NCI-H1092 treated with DMSO at 0.1 percent for 48 hours (cell line): ENCODE results near the gene MYO10.
"Not testable (repeated sequence)": the region's sequence is repeated elsewhere in the genome, so short reads cannot be mapped to it uniquely, and the experiment has no call there.

Experiments
- DNase-seq: peaks from one replicate; lab custom pipeline; 2025; lab: John Stamatoyannopoulos, UW

The MYO10 gene

GRCh38 chr5:16784088-16784487 is 152.0 kb downstream of the MYO10 start:
- no peak for DNase-seq

DNA sequence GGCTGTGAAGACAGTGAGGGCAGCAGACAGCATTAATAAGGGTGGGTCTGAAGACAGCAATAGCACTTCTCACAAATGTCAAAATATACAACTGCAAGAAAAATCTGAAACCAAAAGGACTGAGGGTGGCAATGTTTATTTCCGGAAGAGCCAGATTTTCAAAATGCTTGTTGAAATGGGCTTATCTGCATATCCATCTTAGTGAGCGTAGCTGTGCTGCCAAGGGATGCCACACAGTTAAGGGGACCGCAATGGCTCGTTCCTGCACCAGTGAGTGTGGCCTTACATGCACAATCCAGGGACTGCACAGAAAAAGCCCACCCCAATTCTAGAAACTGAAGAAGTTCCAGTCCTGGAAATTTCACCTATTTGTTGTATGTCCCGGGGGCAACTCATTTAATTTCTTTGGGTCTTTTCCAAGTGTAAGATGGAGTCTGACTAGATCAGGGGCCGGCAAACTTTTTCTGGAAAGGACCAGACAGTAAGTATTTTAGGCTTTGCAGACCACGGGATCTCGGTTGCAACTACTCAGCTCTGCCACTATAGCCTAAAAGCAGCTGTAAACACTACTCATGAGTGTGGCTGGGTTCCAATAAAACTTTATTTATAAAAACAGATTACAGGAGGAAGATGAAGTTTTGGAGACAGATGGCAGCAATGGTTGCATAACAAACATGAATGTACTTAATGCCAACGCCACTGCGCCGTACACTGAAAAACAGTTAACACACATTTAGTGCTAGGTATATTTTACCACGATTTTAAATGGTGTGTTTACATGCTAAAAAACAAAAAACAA is 154.1 kb downstream of the MYO10 start:
- no peak for DNase-seq

- peak; percentile 32 for DNase-seq
Observed at GRCh38 chr5:16780325-16780724, 155.8 kb downstream of the MYO10 start.

DNA sequence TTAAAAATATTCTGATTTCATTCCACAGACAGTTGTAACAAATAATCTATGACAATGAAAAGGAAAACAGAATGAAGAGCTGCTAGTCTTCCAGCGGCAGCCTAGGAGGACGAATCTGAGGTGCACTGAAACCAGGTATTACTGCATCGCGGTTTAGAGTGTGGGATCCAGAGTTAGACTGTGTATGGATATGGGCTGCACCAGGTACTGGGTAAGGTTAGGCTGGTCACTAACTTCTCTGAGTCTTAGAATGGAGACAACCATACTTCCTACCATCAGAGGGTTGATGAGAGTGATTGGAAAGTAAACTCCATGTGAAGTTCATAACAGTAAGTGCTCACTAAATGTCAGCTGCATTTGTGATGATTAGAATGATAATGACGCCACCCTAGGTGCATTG is 158.7 kb downstream of the MYO10 start:
- DNase-seq = no peak

DNA sequence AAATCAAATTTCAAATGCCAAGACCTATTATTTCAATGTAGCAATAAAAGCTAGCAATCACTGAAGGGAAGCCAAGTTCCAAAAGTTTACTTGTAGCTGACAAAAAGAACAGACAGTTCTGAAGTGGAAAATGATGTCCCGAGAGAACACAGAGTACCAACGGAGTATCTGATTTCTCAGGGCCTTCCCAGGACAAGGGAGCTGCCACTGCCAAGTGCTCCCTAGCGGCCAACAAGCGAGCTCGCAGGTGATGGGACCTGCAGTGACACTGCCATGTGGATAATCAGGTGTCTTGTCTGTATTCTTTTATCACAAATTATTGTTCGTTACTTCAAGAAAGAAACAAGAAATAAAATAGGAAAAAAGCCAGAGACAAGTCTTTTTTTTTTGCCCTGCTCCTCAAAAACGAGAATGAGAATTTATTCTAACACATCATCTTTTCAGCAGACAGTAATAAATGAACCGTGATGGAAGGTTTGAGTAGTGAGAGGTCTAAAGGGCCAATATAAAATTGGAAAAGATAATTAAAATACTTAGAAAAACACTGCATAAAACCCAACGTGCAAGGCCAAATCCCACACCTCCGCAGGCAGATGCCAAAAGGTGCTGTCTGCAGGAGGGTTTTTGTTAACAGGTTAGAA is 159.4 kb downstream of the MYO10 start:
- peak; percentile 39 for DNase-seq

- DNase-seq = peak; percentile 8
Observed at GRCh38 chr5:16774806-16775205, 161.3 kb downstream of the MYO10 start.

GRCh38 chr5:16773991-16774390 is 162.1 kb downstream of the MYO10 start:
- DNase-seq = no peak

DNA sequence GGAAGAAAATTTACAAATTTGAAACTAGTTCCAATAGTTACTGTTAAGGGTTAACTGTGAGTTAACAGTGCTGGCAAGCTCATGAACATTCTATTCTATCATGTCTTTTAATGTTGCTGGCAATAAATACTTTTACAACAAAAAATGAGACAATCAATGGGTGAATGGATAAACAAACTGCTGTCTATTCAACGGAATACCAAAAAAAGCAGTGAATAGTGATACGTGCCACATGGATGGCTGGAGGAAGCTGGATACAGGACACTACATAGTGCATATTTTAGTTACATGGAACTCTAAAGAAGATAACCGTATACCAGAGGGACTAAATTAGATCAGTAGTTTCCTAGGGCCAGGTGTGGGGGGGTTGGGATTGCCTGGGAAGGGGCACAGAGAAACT is 163.5 kb downstream of the MYO10 start:
- DNase-seq = no peak

DNA sequence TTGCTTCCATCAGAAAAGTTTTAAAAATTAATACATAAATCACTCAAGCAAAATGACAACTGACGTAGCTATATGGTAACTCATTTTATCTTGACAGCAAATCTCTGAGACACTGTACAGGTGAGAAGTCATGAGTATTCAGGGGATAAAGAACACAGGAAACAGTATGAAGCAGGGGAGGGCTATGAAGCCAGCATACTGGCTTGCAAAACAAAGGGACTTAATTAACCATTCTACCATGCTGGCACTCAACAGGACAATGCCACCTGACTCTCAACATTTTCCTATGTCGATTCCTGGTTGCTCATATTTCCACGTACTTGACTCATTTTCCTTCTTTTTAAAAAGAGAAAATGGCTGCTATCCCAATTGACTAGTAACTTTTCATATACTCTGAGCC is 167.9 kb downstream of the MYO10 start:
- DNase-seq = no peak

DNA sequence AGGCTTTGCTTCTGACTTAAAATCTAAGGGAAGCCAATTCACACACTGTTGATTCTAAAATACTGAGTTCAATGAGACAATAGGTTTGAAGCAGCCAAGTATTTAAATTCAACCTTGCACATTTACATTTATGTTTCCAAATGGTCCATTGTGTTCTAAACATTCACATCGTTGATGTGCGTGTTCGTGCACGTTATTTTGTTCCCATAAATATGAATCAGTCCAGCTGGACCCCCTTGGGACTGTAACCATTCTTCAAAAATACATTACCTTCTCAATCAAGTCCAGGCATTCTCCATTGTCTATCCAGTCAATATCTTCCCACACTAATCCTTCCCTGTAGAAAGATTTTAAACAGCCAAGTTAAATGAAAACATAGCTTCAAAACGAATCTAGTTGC is 172.9 kb downstream of the MYO10 start:
- no peak for DNase-seq

GRCh38 chr5:16759147-16759773 is 176.8 kb downstream of the MYO10 start:
- peak; percentile 10 for DNase-seq

DNA sequence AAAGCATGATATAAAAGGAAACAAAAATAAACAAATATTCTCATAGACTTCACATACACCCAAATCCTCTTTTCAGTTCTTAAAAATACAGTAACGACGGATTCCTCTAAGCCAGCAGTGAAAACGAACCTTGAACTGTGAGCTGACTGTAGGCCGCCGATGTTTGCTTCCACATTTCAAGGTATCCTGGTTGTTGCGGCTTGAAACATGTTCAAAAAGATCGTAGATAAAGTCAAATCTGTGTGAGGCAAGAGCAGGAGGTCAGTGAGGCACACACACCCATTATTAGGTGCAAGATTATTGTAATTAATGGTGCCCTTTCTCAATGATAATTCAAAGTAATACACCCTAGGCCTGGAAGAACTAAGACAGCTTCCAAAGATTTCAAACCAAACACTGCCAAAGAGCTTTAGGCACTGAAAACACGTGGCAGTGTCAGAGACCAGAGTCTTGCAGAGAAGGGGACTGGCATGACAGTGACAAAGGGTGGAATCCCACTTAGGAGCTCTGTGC is 178.0 kb downstream of the MYO10 start:
- DNase-seq = no peak

GRCh38 chr5:16757577-16757976 is 178.5 kb downstream of the MYO10 start:
- not testable (repeated sequence) for DNase-seq

DNA sequence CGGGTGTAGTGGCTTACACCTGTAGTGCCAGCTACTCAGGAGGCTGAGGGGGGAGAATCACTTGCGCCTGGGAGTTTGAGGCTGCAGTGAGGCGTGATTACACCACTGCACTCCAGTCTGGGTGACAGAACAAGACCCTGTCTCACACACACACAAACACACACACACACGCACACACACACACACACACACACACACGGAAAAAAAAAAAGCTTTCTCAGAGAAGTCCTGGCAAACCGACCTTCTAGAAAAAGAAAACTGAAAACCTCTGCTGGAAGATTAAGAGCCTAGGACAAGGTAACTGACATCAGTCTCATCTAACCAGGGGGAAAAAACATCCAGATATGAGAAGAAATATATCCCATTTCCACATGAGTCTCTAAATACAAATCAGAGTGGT is 178.9 kb downstream of the MYO10 start:
- no peak for DNase-seq

GRCh38 chr5:16756692-16757091 is 179.4 kb downstream of the MYO10 start:
- no peak for DNase-seq

DNA sequence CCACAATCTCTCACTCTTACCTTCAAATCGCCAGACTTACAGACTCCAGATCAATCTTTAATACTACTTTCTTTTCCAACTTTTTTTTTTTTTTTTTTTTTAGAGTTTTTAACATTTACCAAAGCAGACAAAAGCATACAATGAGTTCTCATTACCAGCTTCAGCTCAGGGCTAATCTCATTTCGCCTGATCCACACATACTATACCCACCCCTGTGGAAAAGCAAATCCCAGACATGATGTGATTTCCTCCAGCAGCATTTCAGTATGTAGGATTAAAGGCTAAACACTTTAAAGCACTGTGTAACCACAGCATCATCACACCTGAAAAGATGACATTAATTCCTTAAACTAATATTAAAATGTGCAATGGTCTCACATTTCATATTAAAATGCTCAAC is 180.4 kb downstream of the MYO10 start:
- DNase-seq = no peak

GRCh38 chr5:16754601-16755000 is 181.5 kb downstream of the MYO10 start:
- no peak for DNase-seq

DNA sequence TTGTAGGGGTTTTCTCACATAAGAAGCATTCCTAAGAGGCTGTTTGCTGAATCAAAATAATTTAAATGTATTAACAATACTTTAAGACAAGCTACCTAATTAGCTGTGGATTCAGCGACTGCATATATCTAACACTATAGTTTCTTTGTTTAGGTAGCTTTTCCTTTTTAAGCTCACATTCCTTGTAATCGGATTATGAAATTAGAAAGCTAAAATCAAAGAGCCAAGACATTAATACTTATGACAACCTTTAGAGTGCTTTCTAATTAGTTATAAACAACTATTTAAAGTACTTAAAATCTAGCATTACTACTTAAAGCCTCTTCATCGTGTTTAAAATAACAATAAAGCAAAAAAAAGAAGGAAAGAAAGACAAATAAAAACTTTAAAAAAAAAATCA is 182.0 kb downstream of the MYO10 start:
- DNase-seq = no peak

- no peak for DNase-seq
Observed at GRCh38 chr5:16750445-16750844, 185.6 kb downstream of the MYO10 start.

DNA sequence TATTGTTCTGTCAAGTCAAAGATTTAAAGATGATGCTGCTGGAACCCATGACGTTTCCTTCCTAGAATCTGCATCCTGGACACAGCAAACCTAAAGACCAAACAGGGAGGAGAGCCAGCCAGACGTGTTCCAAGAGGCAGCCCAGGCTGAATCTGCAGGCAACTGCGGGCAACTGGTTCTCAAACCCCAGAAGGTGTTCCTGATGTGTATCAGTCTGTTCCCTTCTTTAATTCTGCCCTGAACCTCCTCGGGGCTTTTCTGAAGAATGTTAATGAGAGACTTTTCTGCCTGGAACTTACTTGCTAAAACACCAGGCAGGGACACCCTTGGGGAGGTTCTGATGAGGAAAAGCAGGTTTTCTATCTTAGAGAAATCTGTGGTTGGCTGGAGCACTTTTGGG is 186.5 kb downstream of the MYO10 start:
- DNase-seq = no peak

DNA sequence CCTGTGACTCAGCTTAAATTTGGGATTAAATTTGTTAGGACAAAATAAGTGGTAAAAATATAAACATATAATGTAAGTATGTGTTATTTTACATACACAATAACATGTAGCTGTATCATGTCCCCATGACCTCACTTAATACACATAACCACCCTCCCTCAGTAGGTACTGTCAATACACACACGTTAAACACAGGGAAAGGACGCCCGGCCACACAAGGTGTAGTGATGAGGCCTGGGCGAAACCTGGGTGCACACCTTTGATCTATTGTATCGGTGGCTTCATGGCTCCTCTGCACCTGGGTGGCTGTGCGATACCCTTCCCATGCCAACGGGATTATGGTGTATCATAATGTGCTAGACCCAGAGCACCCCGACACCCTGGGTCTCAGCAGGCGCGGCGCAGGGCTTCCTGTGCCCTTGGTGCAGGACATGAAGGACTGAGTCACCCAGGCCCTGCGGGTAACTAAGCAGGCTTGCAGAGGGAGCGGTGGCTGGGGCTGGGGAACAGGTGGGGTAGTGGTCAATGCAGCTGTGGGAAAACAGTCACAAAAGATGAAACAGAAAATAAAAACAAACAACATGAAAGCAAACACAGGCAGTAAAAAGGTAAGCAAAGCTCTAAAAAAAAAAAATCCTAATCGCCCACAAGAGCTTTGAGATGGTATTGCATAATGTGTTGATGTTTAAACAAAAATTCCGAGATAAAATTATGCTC is 191.8 kb downstream of the MYO10 start:
- no peak for DNase-seq

DNA sequence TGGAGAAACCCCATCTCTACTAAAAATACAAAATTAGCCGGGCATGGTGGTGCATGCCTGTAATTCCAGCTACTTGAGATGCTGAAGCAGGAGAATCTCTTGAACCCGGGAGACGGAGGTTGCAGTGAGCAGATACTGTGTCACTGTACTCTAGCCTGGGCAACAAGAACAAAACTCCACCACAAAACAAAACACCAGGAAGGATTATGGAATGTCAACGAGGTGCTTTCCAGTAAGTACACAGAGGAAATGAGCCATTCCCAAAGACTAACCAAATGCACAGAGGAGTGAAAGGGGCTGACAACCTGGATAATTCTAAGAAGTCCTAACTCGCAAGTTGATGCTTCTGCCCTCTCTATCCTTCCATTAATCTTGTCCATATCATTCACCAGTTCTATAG is 193.2 kb downstream of the MYO10 start:
- peak; percentile 7 for DNase-seq
